CD14-positive monocyte (primary cell): ENCODE data around the gene GLYAT. TPM values are rescaled to one million over a fixed set of nuclear protein-coding genes. Genes with fewer than 3 reads are reported as not detected.
A peak's percentile ranks its signal among the peaks of the same experiment; 100 is the strongest.

Source experiments
- DNase-seq, 3 donors: peaks; one replicate each; pipeline ENCODE4 v3.0.0-alpha.2; 2011 to 2022
- H2AFZ ChIP-seq: 2 replicates; pipeline ENCODE4 v1.6.0; 2012; ENCODE audit warnings: mild to moderate bottlenecking, low read depth, low read length, inconsistent platforms; ENCODE audit not compliant: insufficient read depth, poor library complexity, severe bottlenecking
- H3K27ac ChIP-seq, 2 donors: 1 replicate in 1 of 2; 2 replicates in 1 of 2; pipeline ENCODE4 v1.5.1; 2012 to 2013; ENCODE audit warnings: low read length in 2 of 2, control low read depth in 1 of 2, inconsistent platforms in 1 of 2, low read depth in 1 of 2, mild to moderate bottlenecking in 1 of 2
- H3K27me3 ChIP-seq, 2 donors: one replicate each; pipeline versions ENCODE4 v1.6.0 to v1.6.1; 2011 to 2013; ENCODE audit warnings: low read length in 2 of 2; ENCODE audit not compliant: control insufficient read depth in 2 of 2, insufficient read depth in 2 of 2
- H3K36me3 ChIP-seq, 2 donors: replicated peaks in 1 of 2; 1 replicate in 1 of 2; 2 replicates in 1 of 2; pipeline versions ENCODE4 v1.5.1 to v1.6.1; 2012 to 2013; ENCODE audit warnings: low read length in 2 of 2, control low read depth in 1 of 2, inconsistent platforms in 1 of 2, mild to moderate bottlenecking in 1 of 2; ENCODE audit not compliant: insufficient read depth in 2 of 2, control insufficient read depth in 1 of 2
- H3K4me1 ChIP-seq, 2 donors: 1 replicate in 1 of 2; 2 replicates in 1 of 2; pipeline versions ENCODE4 v1.5.1 to v1.6.1; 2012 to 2013; ENCODE audit warnings: low read length in 2 of 2, control low read depth in 1 of 2, inconsistent platforms in 1 of 2, mild to moderate bottlenecking in 1 of 2, moderate library complexity in 1 of 2; ENCODE audit not compliant: insufficient read depth in 2 of 2, control insufficient read depth in 1 of 2
- H3K4me2 ChIP-seq: replicated peaks from 2 replicates; pipeline ENCODE3; 2012; ENCODE audit warnings: low read length, moderate library complexity, mild to moderate bottlenecking; ENCODE audit not compliant: poor library complexity, severe bottlenecking; ENCODE audit errors: extremely low read depth
- H3K4me3 ChIP-seq, 3 experiments: fragments of 200-600 bp in 1 of 3; sonication (generic) in 1 of 3; replicated peaks in 1 of 3; 1 replicate in 2 of 3; 2 replicates in 1 of 3; pipeline ENCODE4 v1.5.1; 2011 to 2013; ENCODE audit warnings: low read length in 3 of 3, mild to moderate bottlenecking in 3 of 3, control low read depth in 2 of 3, low read depth in 2 of 3, inconsistent platforms in 1 of 3, moderate library complexity in 1 of 3
- H3K79me2 ChIP-seq: 2 replicates; pipeline ENCODE4 v1.6.0; 2012; ENCODE audit warnings: mild to moderate bottlenecking, control low read depth, inconsistent platforms, low read length, moderate library complexity; ENCODE audit not compliant: insufficient read depth
- H3K9ac ChIP-seq: 2 replicates; pipeline ENCODE4 v1.6.0; 2017; ENCODE audit warnings: low read length, mild to moderate bottlenecking; ENCODE audit not compliant: insufficient read depth, poor library complexity, severe bottlenecking
- H3K9me3 ChIP-seq, 2 donors: replicated peaks in 1 of 2; 1 replicate in 1 of 2; 2 replicates in 1 of 2; pipeline versions ENCODE4 v1.5.1 to v1.6.1; 2012 to 2013; ENCODE audit warnings: low read length in 2 of 2, control low read depth in 1 of 2; ENCODE audit not compliant: control insufficient read depth in 1 of 2, insufficient read depth in 1 of 2
- H4K20me1 ChIP-seq: 2 replicates; pipeline ENCODE4 v1.6.0; 2012; ENCODE audit warnings: mild to moderate bottlenecking, low read length, control low read depth, moderate library complexity; ENCODE audit not compliant: insufficient read depth
- H3K27ac Mint-ChIP-seq, 7 donors: one replicate each; pipeline ENCODE4 v1.8.0; 2020; ENCODE audit warnings: mild to moderate bottlenecking in 7 of 7, mixed read lengths in 7 of 7, moderate library complexity in 6 of 7, inconsistent platforms in 2 of 7
- H3K27me3 Mint-ChIP-seq, 3 donors: one replicate each; pipeline ENCODE4 v1.8.0; 2021 to 2022; ENCODE audit warnings: low read depth in 3 of 3, mild to moderate bottlenecking in 3 of 3, mixed read lengths in 3 of 3, moderate library complexity in 3 of 3, inconsistent platforms in 1 of 3
- H3K36me3 Mint-ChIP-seq, 2 donors: one replicate each; pipeline ENCODE4 v1.8.0; 2020; ENCODE audit warnings: mixed read lengths in 2 of 2, inconsistent platforms in 1 of 2, mild to moderate bottlenecking in 1 of 2
- H3K4me1 Mint-ChIP-seq: one replicate; pipeline ENCODE4 v1.8.0; 2020; ENCODE audit warnings: mild to moderate bottlenecking, mixed read lengths
- H3K4me3 Mint-ChIP-seq, 2 donors: one replicate each; pipeline ENCODE4 v1.8.0; 2020; ENCODE audit warnings: mild to moderate bottlenecking in 2 of 2, mixed read lengths in 2 of 2, moderate library complexity in 1 of 2
- H3K9me3 Mint-ChIP-seq, 7 donors: one replicate each; pipeline ENCODE4 v1.8.0; 2020 to 2022; ENCODE audit warnings: mixed read lengths in 7 of 7, mild to moderate bottlenecking in 6 of 7, moderate library complexity in 6 of 7, inconsistent platforms in 2 of 7
- WGBS: methylation state at CpG from one replicate; pipeline ENCODE4 v1.1.5; 2013; ENCODE audit warnings: missing lambda C conversion rate; ENCODE audit not compliant: insufficient coverage; 5-methylcytosine and 5-hydroxymethylcytosine counted together
- intact Hi-C, 2 donors: fragments of 100-400 bp; cut with micrococcal nuclease; formaldehyde crosslinking; loops; one replicate each; pipeline versions ENCODE4 v1.15.0 to v1.15.1; 2023
- polyA plus RNA-seq, 3 donors: library from polyadenylated mRNA; depleted of rRNA in 1 of 3; unstranded in 2 of 3; stranded (reverse) in 1 of 3; fragments of 300-500 nt in 2 of 3; fragments of >200 nt in 1 of 3; fragmentation: Illumina TruSeq in 2 of 3; gene quantifications; 1 replicate in 2 of 3; 2 replicates in 1 of 3; pipeline ENCODE4 v1.2.3, GENCODE V29; 2012 to 2021
- TF ChIP-seq, protein P1 (sequence below): fragments of 200-600 bp; IDR thresholded peaks from one replicate; pipeline ENCODE4 v1.8.0; 2022; ENCODE audit warnings: antibody characterized with exemption, mild to moderate bottlenecking

GLYAT gene
- polyA plus RNA-seq, 3 donors: not detected

- no peak for DNase-seq
- Histone ChIP-seq H2AFZ (no peak overlapping the region), H3K9me3 (no peaks in the 10 kb centered on the region), H3K4me1 (no peaks in the 10 kb centered on the region), H3K27me3 (no peaks in the 10 kb centered on the region), H3K4me3 (no peak overlapping the region), H3K36me3 (no peaks in the 10 kb centered on the region), H3K27ac (no peak overlapping the region), H4K20me1 (no peaks in the 10 kb centered on the region), H3K79me2 (no peaks in the 10 kb centered on the region), H3K9ac (no peak overlapping the region), H3K4me2 (no peak overlapping the region)
- H3K4me3 Mint-ChIP-seq: no peak overlapping the region
- intact Hi-C loops: no loop called here
- H3K9me3 Mint-ChIP-seq: peaks cover 0 to 5% (median 2%) of the 10 kb centered on the region in 7 donors
- no peaks in the 10 kb centered on the region for H3K27me3 Mint-ChIP-seq
- no peaks in the 10 kb centered on the region for H3K4me1 Mint-ChIP-seq
- TF ChIP-seq, protein P1, sequence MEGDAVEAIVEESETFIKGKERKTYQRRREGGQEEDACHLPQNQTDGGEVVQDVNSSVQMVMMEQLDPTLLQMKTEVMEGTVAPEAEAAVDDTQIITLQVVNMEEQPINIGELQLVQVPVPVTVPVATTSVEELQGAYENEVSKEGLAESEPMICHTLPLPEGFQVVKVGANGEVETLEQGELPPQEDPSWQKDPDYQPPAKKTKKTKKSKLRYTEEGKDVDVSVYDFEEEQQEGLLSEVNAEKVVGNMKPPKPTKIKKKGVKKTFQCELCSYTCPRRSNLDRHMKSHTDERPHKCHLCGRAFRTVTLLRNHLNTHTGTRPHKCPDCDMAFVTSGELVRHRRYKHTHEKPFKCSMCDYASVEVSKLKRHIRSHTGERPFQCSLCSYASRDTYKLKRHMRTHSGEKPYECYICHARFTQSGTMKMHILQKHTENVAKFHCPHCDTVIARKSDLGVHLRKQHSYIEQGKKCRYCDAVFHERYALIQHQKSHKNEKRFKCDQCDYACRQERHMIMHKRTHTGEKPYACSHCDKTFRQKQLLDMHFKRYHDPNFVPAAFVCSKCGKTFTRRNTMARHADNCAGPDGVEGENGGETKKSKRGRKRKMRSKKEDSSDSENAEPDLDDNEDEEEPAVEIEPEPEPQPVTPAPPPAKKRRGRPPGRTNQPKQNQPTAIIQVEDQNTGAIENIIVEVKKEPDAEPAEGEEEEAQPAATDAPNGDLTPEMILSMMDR: no peak
- H3K27ac Mint-ChIP-seq: no peak overlapping the region
- H3K36me3 Mint-ChIP-seq: no peaks in the 10 kb centered on the region
These were observed 25.7 kb upstream of the GLYAT start for GRCh38 chr11:58757439-58757838.

DNA sequence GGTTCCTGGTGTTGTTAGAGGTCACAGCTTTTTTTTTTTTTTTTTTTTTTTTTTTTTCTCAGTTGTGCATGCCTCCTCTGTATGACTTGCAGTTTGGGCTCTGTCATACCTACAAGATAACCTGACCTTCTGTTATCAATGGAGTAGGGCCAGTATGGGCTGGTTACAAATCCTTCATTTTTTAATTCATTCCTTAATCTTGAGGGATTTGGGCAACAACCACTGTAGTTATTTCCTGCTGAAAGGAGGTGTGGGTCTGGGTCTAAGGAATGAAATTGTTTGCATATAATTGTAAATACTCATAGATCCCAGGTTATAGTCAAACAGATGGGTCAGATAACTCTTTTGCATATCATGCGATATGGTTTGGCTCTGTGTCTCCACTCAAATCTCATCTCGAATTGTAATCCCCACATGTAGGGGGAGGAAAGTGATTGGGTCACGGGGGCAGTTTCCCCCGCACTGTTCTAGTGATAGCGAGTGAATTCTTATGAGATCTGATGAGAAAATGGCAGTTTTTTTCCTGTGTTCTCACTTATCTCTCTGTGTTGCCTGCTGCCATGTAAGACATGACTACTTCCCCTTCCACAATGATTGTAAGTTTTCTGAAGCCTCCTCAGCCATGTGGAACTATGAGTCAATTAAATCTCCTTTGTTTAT lies 14.1 kb upstream of the GLYAT start:
- Histone ChIP-seq H4K20me1 (no peaks in the 10 kb centered on the region), H3K9me3 (peaks cover 12 to 18% of the 10 kb centered on the region in 2 donors), H3K4me2 (no peak overlapping the region), H3K27me3 (no peaks in the 10 kb centered on the region), H3K4me1 (no peaks in the 10 kb centered on the region), H3K36me3 (no peaks in the 10 kb centered on the region), H3K79me2 (no peaks in the 10 kb centered on the region), H3K27ac (no peak overlapping the region), H2AFZ (no peak overlapping the region), H3K9ac (no peak overlapping the region), H3K4me3 (no peak overlapping the region)
- peak overlapping the region in 1 of 7 donors; percentile 78 for H3K27ac Mint-ChIP-seq
- intact Hi-C loops: no loop called here
- H3K27me3 Mint-ChIP-seq: no peaks in the 10 kb centered on the region
- no peak overlapping the region for H3K4me3 Mint-ChIP-seq
- H3K9me3 Mint-ChIP-seq: peaks cover 9 to 26% (median 11%) of the 10 kb centered on the region in 7 donors
- no peaks in the 10 kb centered on the region for H3K4me1 Mint-ChIP-seq
- no peaks in the 10 kb centered on the region for H3K36me3 Mint-ChIP-seq
- no CpG with 5 or more reads among the region's 5 CpGs for WGBS
- no peak for DNase-seq
- TF ChIP-seq, protein P1: no peak
